Colon (tissue), 2 donors: ENCODE data around the gene RPL4.
"Not testable (repeated sequence)": the region's sequence is repeated elsewhere in the genome, so short reads cannot be mapped to it uniquely, and the experiment has no call there.

Experiments used
- FAIRE-seq: peaks from 2 replicates; lab custom pipeline; 2012; peaks lifted over from hg19 to GRCh38; lab: Jason Lieb, UNC
- donor health status: control.
- donor health status: control.

RPL4 gene

GRCh38 chr15:66504563-66505429 lies at the start of gene RPL4, which contains the start of gene ZWILCH:
TSS of gene RPL4 (minus strand) at chr15:66504855. CDS start at chr15:66504790, 65 bp downstream.
TSS of gene ZWILCH (plus strand) at chr15:66505326. CDS start at chr15:66505339, 13 bp downstream.
- no peak for FAIRE-seq

GRCh38 chr15:66545255-66545654 lies 40.6 kb upstream of the RPL4 start:
- no peak for FAIRE-seq

- no peak for FAIRE-seq
Observed at GRCh38 chr15:66542896-66543295, 38.2 kb upstream of the RPL4 start.

GRCh38 chr15:66535056-66535455 lies 30.4 kb upstream of the RPL4 start:
- no peak for FAIRE-seq

- FAIRE-seq: no peak
Observed at GRCh38 chr15:66524838-66525237, 20.2 kb upstream of the RPL4 start.

GRCh38 chr15:66523926-66524325 lies 19.3 kb upstream of the RPL4 start:
- no peak for FAIRE-seq

- FAIRE-seq: no peak
Observed at GRCh38 chr15:66515901-66516322, 11.3 kb upstream of the RPL4 start.

GRCh38 chr15:66514586-66514985 lies 9.9 kb upstream of the RPL4 start:
- no peak for FAIRE-seq

GRCh38 chr15:66508293-66508883 lies 3.7 kb upstream of the RPL4 start:
- no peak for FAIRE-seq

- no peak for FAIRE-seq
Observed at GRCh38 chr15:66505818-66506217, 1.2 kb upstream of the RPL4 start.

GRCh38 chr15:66505430-66505811 lies 766 bp upstream of the RPL4 start:
- no peak for FAIRE-seq

- FAIRE-seq: no peak
Observed at GRCh38 chr15:66503780-66504562, 684 bp downstream of the RPL4 start.

- FAIRE-seq: not testable (repeated sequence)
Observed at GRCh38 chr15:66503041-66503648, 1.5 kb downstream of the RPL4 start.

- no peak for FAIRE-seq
Observed at GRCh38 chr15:66502491-66502890, 2.2 kb downstream of the RPL4 start.

GRCh38 chr15:66500346-66500745 lies 4.3 kb downstream of the RPL4 start:
- FAIRE-seq: not testable (repeated sequence)

GRCh38 chr15:66498501-66499386 lies 5.9 kb downstream of the RPL4 start:
- FAIRE-seq: no peak

GRCh38 chr15:66497502-66498455 lies 6.9 kb downstream of the RPL4 start, which contains the start of gene SNAPC5:
TSS of gene SNAPC5 (minus strand) at chr15:66497762. CDS start at chr15:66497731, 31 bp downstream.
- FAIRE-seq: no peak

GRCh38 chr15:66496951-66497501 lies 7.6 kb downstream of the RPL4 start:
- FAIRE-seq: no peak

- no peak for FAIRE-seq
Observed at GRCh38 chr15:66494262-66494661, 10.4 kb downstream of the RPL4 start.

GRCh38 chr15:66491846-66492245 lies 12.8 kb downstream of the RPL4 start:
- no peak for FAIRE-seq
